ENCODE data around the gene CD300LG.

Gene CD300LG

GRCh38 chr17:43857141-43857540 lies 10.2 kb downstream of the CD300LG start:
- TF ChIP-seq REST (IDR thresholded peaks at IDR 0.05; ENCODE audit: insufficient read depth in 1 of 2, low read depth in 2 of 2, low read length in 2 of 2): no peak
- TF ChIP-seq FOXP2 (optimal IDR thresholded peaks at IDR 0.05; ENCODE audit: borderline replicate concordance, extremely low read depth, extremely low read length, insufficient read depth): no peak
- TF ChIP-seq TAF1 (IDR thresholded peaks at IDR 0.05; ENCODE audit: borderline replicate concordance, insufficient read depth, low read length): no peak
- TF ChIP-seq SIN3A (IDR thresholded peaks at IDR 0.05; ENCODE audit: borderline replicate concordance, insufficient read depth, low read length): no peak
- no peak for TF ChIP-seq POLR2AphosphoS5 (IDR thresholded peaks at IDR 0.05; ENCODE audit: low read depth, low read length)

- no peak for TF ChIP-seq FOXP2 (optimal IDR thresholded peaks at IDR 0.05; ENCODE audit: borderline replicate concordance, extremely low read depth, extremely low read length, insufficient read depth)
- no peak for TF ChIP-seq POLR2AphosphoS5 (IDR thresholded peaks at IDR 0.05; ENCODE audit: low read depth, low read length)
- TF ChIP-seq REST (IDR thresholded peaks at IDR 0.05; ENCODE audit: insufficient read depth in 1 of 2, low read depth in 2 of 2, low read length in 2 of 2): no peak
- no peak for TF ChIP-seq TAF1 (IDR thresholded peaks at IDR 0.05; ENCODE audit: borderline replicate concordance, insufficient read depth, low read length)
- no peak for TF ChIP-seq SIN3A (IDR thresholded peaks at IDR 0.05; ENCODE audit: borderline replicate concordance, insufficient read depth, low read length)
Observed at GRCh38 chr17:43857957-43858600, 11.1 kb downstream of the CD300LG start.

- TF ChIP-seq TAF1 (IDR thresholded peaks at IDR 0.05; ENCODE audit: borderline replicate concordance, insufficient read depth, low read length) (no peak), REST (IDR thresholded peaks at IDR 0.05; ENCODE audit: insufficient read depth in 1 of 2, low read depth in 2 of 2, low read length in 2 of 2) (no peak), SIN3A (IDR thresholded peaks at IDR 0.05; ENCODE audit: borderline replicate concordance, insufficient read depth, low read length) (no peak), FOXP2 (optimal IDR thresholded peaks at IDR 0.05; ENCODE audit: borderline replicate concordance, extremely low read depth, extremely low read length, insufficient read depth) (no peak), POLR2AphosphoS5 (IDR thresholded peaks at IDR 0.05; ENCODE audit: low read depth, low read length) (no peak)
Observed at GRCh38 chr17:43860077-43860725, 13.2 kb downstream of the CD300LG start.

- no peak for TF ChIP-seq FOXP2 (optimal IDR thresholded peaks at IDR 0.05; ENCODE audit: borderline replicate concordance, extremely low read depth, extremely low read length, insufficient read depth)
- TF ChIP-seq SIN3A (IDR thresholded peaks at IDR 0.05; ENCODE audit: borderline replicate concordance, insufficient read depth, low read length): no peak
- no peak for TF ChIP-seq REST (IDR thresholded peaks at IDR 0.05; ENCODE audit: insufficient read depth in 1 of 2, low read depth in 2 of 2, low read length in 2 of 2)
- TF ChIP-seq TAF1 (IDR thresholded peaks at IDR 0.05; ENCODE audit: borderline replicate concordance, insufficient read depth, low read length): no peak
- TF ChIP-seq POLR2AphosphoS5 (IDR thresholded peaks at IDR 0.05; ENCODE audit: low read depth, low read length): no peak
Observed at GRCh38 chr17:43860927-43861622, 14.1 kb downstream of the CD300LG start.

Data from PFSK-1 (cell line).